SK-N-SH treated with all-trans-retinoic acid at 6 μM for 48 hours (cell line): ENCODE results near the gene KRT85.
A peak's percentile ranks its signal among the peaks of the same experiment; 100 is the strongest.

ENCODE experiments used
- ATAC-seq: fragments of 200-7000 bp; cut with Tn5 transposase; 3 replicates; pipeline ENCODE4 v1.9.1; 2020; ENCODE audit warnings: mild to moderate bottlenecking, moderate library complexity
- ARNTL ChIP-seq: fragments of 450-650 bp; formaldehyde crosslinking; IDR thresholded peaks from 2 replicates; pipeline ENCODE4 v1.5.0; 2020; ENCODE audit warnings: low read depth, mild to moderate bottlenecking, moderate library complexity, borderline replicate concordance
- BACH2 ChIP-seq: fragments of 250-450 bp; sonication (Bioruptor Pico); IDR thresholded peaks from 2 replicates; pipeline ENCODE4 v1.9.0; 2021; ENCODE audit warnings: mild to moderate bottlenecking, borderline replicate concordance
- ESRRG ChIP-seq: fragments of 250-450 bp; sonication (Bioruptor Pico); IDR thresholded peaks from 2 replicates; pipeline ENCODE4 v1.6.1; 2021; ENCODE audit warnings: mild to moderate bottlenecking
- GLIS3 ChIP-seq: fragments of 250-450 bp; sonication (Bioruptor Pico); IDR thresholded peaks from 2 replicates; pipeline ENCODE4 v1.5.0; 2020; ENCODE audit warnings: mild to moderate bottlenecking, moderate library complexity
- ISL1 ChIP-seq: fragments of 250-450 bp; sonication (Bioruptor Pico); IDR thresholded peaks from 2 replicates; pipeline ENCODE4 v2.1.2; 2022; ENCODE audit warnings: mild to moderate bottlenecking, moderate library complexity
- OSR1 ChIP-seq: fragments of 250-450 bp; sonication (Bioruptor Pico); IDR thresholded peaks from 2 replicates; pipeline ENCODE4 v1.8.0; 2022; ENCODE audit warnings: moderate library complexity, mild to moderate bottlenecking, inconsistent platforms
- PPARA ChIP-seq: fragments of 250-450 bp; sonication (Bioruptor Pico); IDR thresholded peaks from 2 replicates; pipeline ENCODE4 v1.5.0; 2020; ENCODE audit warnings: mild to moderate bottlenecking, borderline replicate concordance
- RARB ChIP-seq: fragments of 250-450 bp; sonication (Bioruptor Pico); IDR thresholded peaks from 2 replicates; pipeline ENCODE4 v1.8.0; 2021; ENCODE audit warnings: mild to moderate bottlenecking, moderate library complexity
- SNAI2 ChIP-seq: fragments of 250-450 bp; sonication (Bioruptor Pico); IDR thresholded peaks from 2 replicates; pipeline ENCODE4 v1.5.0; 2020; ENCODE audit warnings: mild to moderate bottlenecking, moderate library complexity
- TCF4 ChIP-seq: fragments of 250-450 bp; sonication (Bioruptor Pico); IDR thresholded peaks from 2 replicates; pipeline ENCODE4 v1.8.0; 2021; ENCODE audit warnings: mild to moderate bottlenecking, moderate library complexity, borderline replicate concordance
- TOX ChIP-seq: fragments of 250-450 bp; sonication (Bioruptor Pico); IDR thresholded peaks from 2 replicates; pipeline ENCODE4 v1.8.0; 2021; ENCODE audit warnings: mild to moderate bottlenecking, moderate library complexity, borderline replicate concordance
- ZC3H10 ChIP-seq: fragments of 250-450 bp; sonication (Bioruptor Pico); IDR thresholded peaks from 2 replicates; pipeline ENCODE4 v1.5.1; 2021; ENCODE audit warnings: mild to moderate bottlenecking, moderate library complexity
- ZFP3 ChIP-seq: fragments of 250-450 bp; sonication (Bioruptor Pico); IDR thresholded peaks from 2 replicates; pipeline ENCODE4 v1.5.0; 2020; ENCODE audit warnings: mild to moderate bottlenecking, moderate library complexity
- ZFP30 ChIP-seq: fragments of 450-650 bp; formaldehyde crosslinking; IDR thresholded peaks from 2 replicates; pipeline ENCODE4 v1.5.0; 2022; ENCODE audit warnings: mild to moderate bottlenecking, moderate library complexity
- ZNF565 ChIP-seq: fragments of 450-650 bp; formaldehyde crosslinking; conservative IDR thresholded peaks from 2 replicates; pipeline ENCODE4 v1.5.0; 2020; ENCODE audit warnings: low read depth, mild to moderate bottlenecking, moderate library complexity
- TF ChIP-seq, protein P1 (sequence below): fragments of 250-450 bp; sonication (Bioruptor Pico); IDR thresholded peaks from 2 replicates; pipeline ENCODE4 v1.5.1; 2021; ENCODE audit warnings: mild to moderate bottlenecking, moderate library complexity
- TF ChIP-seq, protein P2 (sequence below): fragments of 250-450 bp; sonication (Bioruptor Pico); IDR thresholded peaks from 2 replicates; pipeline ENCODE4 v1.5.0; 2020; ENCODE audit warnings: mild to moderate bottlenecking, moderate library complexity
- TF ChIP-seq, protein P3 (sequence below): fragments of 250-450 bp; sonication (Bioruptor Pico); IDR thresholded peaks from 2 replicates; pipeline ENCODE4 v1.8.0; 2021; ENCODE audit warnings: low read depth, mild to moderate bottlenecking, moderate library complexity, borderline replicate concordance
- TF ChIP-seq, protein P4 (sequence below): fragments of 250-450 bp; sonication (Bioruptor Pico); IDR thresholded peaks from 2 replicates; pipeline ENCODE4 v1.8.0; 2020; ENCODE audit warnings: mild to moderate bottlenecking, moderate library complexity, borderline replicate concordance

The KRT85 gene

DNA sequence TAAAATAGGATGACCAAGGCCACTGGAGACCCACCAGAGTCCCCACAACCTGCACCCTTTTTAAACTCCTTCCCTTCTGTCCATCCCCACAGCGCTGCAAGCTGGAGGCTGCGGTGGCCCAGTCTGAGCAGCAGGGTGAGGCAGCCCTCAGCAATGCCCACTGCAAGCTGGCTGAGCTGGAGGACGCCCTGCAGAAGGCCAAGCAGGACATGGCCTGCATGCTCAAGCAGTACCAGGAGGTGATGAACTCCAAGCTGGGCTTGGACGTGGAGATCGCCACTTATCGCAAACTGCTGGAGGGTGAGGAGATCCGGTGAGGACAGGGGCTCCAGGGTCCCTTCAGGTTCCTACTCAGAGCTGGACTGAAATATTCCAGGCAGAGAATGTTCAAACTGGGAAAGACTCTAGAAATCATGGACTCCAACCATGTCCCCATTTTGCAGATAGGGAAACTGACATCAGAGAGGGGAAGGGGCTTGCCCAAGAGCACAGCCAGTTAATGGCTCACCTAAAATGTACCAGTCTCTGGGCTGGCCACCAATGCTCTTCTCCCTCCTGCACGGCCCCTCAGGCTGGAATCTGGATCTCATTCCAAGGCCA lies 17.2 kb downstream of the KRT85 start:
- no peak for ATAC-seq
- TF ChIP-seq OSR1 (CRISPR knock-in tag) (no peak), PPARA (CRISPR knock-in tag) (no peak), ZFP30 (no peak), ZC3H10 (CRISPR knock-in tag) (no peak), GLIS3 (CRISPR knock-in tag) (no peak), ZFP3 (CRISPR knock-in tag) (no peak), ZNF565 (CRISPR knock-in tag) (no peak), ESRRG (no peak), BACH2 (no peak), ARNTL (no peak)
- TF ChIP-seq, protein P1, sequence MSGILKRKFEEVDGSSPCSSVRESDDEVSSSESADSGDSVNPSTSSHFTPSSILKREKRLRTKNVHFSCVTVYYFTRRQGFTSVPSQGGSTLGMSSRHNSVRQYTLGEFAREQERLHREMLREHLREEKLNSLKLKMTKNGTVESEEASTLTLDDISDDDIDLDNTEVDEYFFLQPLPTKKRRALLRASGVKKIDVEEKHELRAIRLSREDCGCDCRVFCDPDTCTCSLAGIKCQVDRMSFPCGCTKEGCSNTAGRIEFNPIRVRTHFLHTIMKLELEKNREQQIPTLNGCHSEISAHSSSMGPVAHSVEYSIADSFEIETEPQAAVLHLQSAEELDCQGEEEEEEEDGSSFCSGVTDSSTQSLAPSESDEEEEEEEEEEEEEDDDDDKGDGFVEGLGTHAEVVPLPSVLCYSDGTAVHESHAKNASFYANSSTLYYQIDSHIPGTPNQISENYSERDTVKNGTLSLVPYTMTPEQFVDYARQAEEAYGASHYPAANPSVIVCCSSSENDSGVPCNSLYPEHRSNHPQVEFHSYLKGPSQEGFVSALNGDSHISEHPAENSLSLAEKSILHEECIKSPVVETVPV (CRISPR knock-in tag): no peak
- TF ChIP-seq, protein P2, sequence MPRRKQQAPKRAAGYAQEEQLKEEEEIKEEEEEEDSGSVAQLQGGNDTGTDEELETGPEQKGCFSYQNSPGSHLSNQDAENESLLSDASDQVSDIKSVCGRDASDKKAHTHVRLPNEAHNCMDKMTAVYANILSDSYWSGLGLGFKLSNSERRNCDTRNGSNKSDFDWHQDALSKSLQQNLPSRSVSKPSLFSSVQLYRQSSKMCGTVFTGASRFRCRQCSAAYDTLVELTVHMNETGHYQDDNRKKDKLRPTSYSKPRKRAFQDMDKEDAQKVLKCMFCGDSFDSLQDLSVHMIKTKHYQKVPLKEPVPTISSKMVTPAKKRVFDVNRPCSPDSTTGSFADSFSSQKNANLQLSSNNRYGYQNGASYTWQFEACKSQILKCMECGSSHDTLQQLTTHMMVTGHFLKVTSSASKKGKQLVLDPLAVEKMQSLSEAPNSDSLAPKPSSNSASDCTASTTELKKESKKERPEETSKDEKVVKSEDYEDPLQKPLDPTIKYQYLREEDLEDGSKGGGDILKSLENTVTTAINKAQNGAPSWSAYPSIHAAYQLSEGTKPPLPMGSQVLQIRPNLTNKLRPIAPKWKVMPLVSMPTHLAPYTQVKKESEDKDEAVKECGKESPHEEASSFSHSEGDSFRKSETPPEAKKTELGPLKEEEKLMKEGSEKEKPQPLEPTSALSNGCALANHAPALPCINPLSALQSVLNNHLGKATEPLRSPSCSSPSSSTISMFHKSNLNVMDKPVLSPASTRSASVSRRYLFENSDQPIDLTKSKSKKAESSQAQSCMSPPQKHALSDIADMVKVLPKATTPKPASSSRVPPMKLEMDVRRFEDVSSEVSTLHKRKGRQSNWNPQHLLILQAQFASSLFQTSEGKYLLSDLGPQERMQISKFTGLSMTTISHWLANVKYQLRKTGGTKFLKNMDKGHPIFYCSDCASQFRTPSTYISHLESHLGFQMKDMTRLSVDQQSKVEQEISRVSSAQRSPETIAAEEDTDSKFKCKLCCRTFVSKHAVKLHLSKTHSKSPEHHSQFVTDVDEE: no peak
- TF ChIP-seq, protein P3, sequence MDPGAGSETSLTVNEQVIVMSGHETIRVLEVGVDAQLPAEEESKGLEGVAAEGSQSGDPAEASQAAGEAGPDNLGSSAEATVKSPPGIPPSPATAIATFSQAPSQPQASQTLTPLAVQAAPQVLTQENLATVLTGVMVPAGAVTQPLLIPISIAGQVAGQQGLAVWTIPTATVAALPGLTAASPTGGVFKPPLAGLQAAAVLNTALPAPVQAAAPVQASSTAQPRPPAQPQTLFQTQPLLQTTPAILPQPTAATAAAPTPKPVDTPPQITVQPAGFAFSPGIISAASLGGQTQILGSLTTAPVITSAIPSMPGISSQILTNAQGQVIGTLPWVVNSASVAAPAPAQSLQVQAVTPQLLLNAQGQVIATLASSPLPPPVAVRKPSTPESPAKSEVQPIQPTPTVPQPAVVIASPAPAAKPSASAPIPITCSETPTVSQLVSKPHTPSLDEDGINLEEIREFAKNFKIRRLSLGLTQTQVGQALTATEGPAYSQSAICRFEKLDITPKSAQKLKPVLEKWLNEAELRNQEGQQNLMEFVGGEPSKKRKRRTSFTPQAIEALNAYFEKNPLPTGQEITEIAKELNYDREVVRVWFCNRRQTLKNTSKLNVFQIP (CRISPR knock-in tag): no peak

DNA sequence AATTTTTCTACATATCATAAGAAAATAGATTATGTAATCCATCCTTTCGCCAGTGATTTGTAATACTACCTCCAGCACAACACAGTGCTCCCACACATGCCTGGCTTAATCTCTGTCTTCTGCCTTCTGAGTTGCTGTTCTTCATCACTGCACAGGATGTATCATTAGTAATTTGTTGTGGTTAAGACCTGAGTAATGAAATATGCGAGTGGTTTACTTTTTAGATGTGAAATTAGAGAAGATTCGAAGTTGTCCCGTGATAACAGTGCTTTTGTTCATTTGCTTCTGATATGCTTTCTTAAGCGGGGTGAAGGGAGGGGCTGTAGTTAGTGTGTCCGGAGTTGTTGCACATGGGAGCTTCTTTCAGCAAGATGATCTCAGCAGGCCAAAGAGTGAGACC lies 18.1 kb downstream of the KRT85 start:
- ATAC-seq: peak; percentile 78
- TF ChIP-seq, protein P2: no peak
- no peak for TF ChIP-seq OSR1 (CRISPR knock-in tag)
- no peak for TF ChIP-seq TCF4 (CRISPR knock-in tag)
- no peak for TF ChIP-seq RARB (CRISPR knock-in tag)
- no peak for TF ChIP-seq BACH2
- TF ChIP-seq ISL1 (CRISPR knock-in tag): 0 out of 2 replicates have a peak, but pooled peaks have one; percentile 16
- no peak for TF ChIP-seq ZC3H10 (CRISPR knock-in tag)
- no peak for TF ChIP-seq SNAI2 (CRISPR knock-in tag)

DNA sequence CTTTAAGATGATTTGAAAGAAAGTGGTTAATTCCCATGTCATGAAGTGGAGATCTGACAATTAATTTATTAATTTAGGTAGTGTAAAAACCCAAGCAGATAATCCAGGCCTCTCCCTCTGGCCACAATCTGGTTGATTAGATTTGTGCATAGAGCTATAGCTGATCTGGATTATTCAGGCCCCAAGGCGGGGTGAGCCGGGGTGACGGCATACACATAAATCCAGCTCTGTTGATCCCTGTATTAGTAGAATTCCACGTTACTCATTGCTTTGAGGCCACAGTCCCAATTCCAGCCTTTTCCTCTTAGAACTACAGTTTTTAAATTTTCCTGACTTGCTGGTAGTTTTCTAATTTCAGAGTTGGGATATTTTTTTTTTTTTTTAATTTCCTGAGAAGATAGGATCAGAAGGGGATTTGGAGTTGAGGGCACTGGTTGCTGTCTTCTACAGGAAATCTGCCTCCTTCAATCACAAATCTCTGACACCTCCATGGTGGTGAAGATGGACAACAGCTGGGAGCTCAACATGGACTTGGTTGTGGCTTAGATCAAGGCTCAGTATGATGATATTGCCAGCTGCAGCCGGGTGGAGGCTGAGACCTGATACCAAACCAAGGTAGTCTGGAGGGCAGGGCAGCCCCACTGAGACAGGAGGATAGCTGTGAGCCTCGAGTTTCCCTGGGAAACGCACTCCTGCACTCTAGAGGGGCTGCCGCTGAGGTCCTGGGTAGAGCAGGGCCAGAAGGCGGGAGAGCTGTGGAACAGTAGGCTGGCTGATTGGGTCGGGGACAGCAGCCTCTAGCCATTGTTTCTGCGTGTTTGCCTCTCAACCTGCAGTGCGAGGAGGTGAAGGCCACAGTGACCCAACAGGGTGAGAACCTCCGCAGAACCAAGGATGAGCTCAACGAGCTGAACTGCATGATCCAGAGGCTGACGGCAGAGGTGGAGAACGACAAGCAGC lies 19.4 kb downstream of the KRT85 start:
- TF ChIP-seq, protein P4, sequence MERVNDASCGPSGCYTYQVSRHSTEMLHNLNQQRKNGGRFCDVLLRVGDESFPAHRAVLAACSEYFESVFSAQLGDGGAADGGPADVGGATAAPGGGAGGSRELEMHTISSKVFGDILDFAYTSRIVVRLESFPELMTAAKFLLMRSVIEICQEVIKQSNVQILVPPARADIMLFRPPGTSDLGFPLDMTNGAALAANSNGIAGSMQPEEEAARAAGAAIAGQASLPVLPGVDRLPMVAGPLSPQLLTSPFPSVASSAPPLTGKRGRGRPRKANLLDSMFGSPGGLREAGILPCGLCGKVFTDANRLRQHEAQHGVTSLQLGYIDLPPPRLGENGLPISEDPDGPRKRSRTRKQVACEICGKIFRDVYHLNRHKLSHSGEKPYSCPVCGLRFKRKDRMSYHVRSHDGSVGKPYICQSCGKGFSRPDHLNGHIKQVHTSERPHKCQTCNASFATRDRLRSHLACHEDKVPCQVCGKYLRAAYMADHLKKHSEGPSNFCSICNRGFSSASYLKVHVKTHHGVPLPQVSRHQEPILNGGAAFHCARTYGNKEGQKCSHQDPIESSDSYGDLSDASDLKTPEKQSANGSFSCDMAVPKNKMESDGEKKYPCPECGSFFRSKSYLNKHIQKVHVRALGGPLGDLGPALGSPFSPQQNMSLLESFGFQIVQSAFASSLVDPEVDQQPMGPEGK: no peak
- no peak for TF ChIP-seq TOX
- TF ChIP-seq PPARA (CRISPR knock-in tag): no peak
- no peak for TF ChIP-seq SNAI2 (CRISPR knock-in tag)
- TF ChIP-seq, protein P2: no peak
- no peak for TF ChIP-seq ESRRG
- TF ChIP-seq, protein P3 (CRISPR knock-in tag): no peak
- no peak for TF ChIP-seq ZFP30
- no peak for TF ChIP-seq ARNTL
- TF ChIP-seq, all 23 proteins: peak for 0

More for the DNA sequence above, 19.4 kb downstream of the KRT85 start:
- ATAC-seq: no peak
